ENCODE data around the gene IMPDH1. TPM values are rescaled to one million over a fixed set of nuclear protein-coding genes. Genes with fewer than 3 reads are reported as not detected.

IMPDH1 gene
- total and polyA plus RNA-seq, 9 of the 15 experiments (the other 6 are each of a cell fraction or from before 2014, with no cell fraction given): 0.80 to 118 (median 64.3) TPM

GRCh38 chr7:128405471-128406313 lies 4.1 kb downstream of the IMPDH1 start (continued):
- TF ChIP-seq TAL1 (IDR thresholded peaks at IDR 0.05) (no peak), EP400 (IDR thresholded peaks at IDR 0.05) (peak; percentile 72; the same call in 1 of the 2 replicates), ZBTB11 (CRISPR knock-in tag; IDR thresholded peaks at IDR 0.05) (peak in 2 of 3 experiments; percentile 51 to 64; a peak in 1 of 6 replicates), NRF1 (conservative IDR thresholded peaks at IDR 0.05 in 1 of 2, IDR thresholded peaks at IDR 0.05 in 1 of 2) (peak in 1 of 2 experiments; percentile 35; a peak in 2 of 4 replicates), IFI16 (CRISPR knock-in tag; IDR thresholded peaks at IDR 0.05) (no peak), RFX7 (CRISPR knock-in tag; IDR thresholded peaks at IDR 0.05) (no peak), ZFX (CRISPR knock-in tag; IDR thresholded peaks at IDR 0.05) (peak; percentile 84), TBL1XR1 (IDR thresholded peaks at IDR 0.05; ENCODE audit: low read length in 2 of 2) (no peak), SAFB2 (IDR thresholded peaks at IDR 0.05; ENCODE audit: borderline replicate concordance, low read depth, low read length, severe bottlenecking) (no peak), ZNF740 (CRISPR knock-in tag; IDR thresholded peaks at IDR 0.05) (peak; percentile 95), ZNF740 (tag; IDR thresholded peaks at IDR 0.05) (peak in 1 of 2 experiments; percentile 97; a peak in 2 of 4 replicates), COPS2 (conservative IDR thresholded peaks at IDR 0.05) (no peak), DDX20 (tag; IDR thresholded peaks at IDR 0.05; ENCODE audit: low read depth) (no peak), ZNF133 (CRISPR knock-in tag; IDR thresholded peaks at IDR 0.05) (no peak), CXXC5 (CRISPR knock-in tag; IDR thresholded peaks at IDR 0.05) (peak; percentile 77), ZNF121 (CRISPR knock-in tag; conservative IDR thresholded peaks at IDR 0.05) (no peak), ZBED1 (IDR thresholded peaks at IDR 0.05) (no peak), HLTF (IDR thresholded peaks at IDR 0.05) (no peak), RFX1 (IDR thresholded peaks at IDR 0.05) (no peak), TCF7 (IDR thresholded peaks at IDR 0.05; ENCODE audit: borderline replicate concordance) (no peak), TCF15 (CRISPR knock-in tag; IDR thresholded peaks at IDR 0.05) (no peak), PATZ1 (CRISPR knock-in tag; IDR thresholded peaks at IDR 0.05; ENCODE audit: borderline replicate concordance) (no peak)
